ENCODE results near the gene SSR2.
A peak's percentile ranks its signal among the peaks of the same experiment; 100 is the strongest.

Gene SSR2

GRCh38 chr1:156020293-156021092 lies at the start of gene SSR2:
Gene SSR2, minus strand, starts transcription at chr1:156020951. Its CDS starts 784 bp downstream, at chr1:156020167.
- peak; percentile 88 for DNase-seq (ENCODE audit: low spot score)

- DNase-seq (ENCODE audit: low spot score) = no peak
These were observed 49.8 kb upstream of the SSR2 start for GRCh38 chr1:156070548-156070947.

- no peak for DNase-seq (ENCODE audit: low spot score)
These were observed 49.0 kb upstream of the SSR2 start for GRCh38 chr1:156069490-156070455.

GRCh38 chr1:156067262-156067661 lies 46.5 kb upstream of the SSR2 start:
- no peak for DNase-seq (ENCODE audit: low spot score)

GRCh38 chr1:156065871-156066270 lies 45.1 kb upstream of the SSR2 start:
- no peak for DNase-seq (ENCODE audit: low spot score)

- DNase-seq (ENCODE audit: low spot score) = no peak
These were observed 44.5 kb upstream of the SSR2 start for GRCh38 chr1:156065212-156065611.

- DNase-seq (ENCODE audit: low spot score) = no peak
These were observed 43.9 kb upstream of the SSR2 start for GRCh38 chr1:156064615-156065014.

- no peak for DNase-seq (ENCODE audit: low spot score)
These were observed 43.2 kb upstream of the SSR2 start for GRCh38 chr1:156063997-156064285.

GRCh38 chr1:156062189-156062588 lies 41.4 kb upstream of the SSR2 start:
- DNase-seq (ENCODE audit: low spot score) = no peak

- DNase-seq (ENCODE audit: low spot score) = no peak
These were observed 40.3 kb upstream of the SSR2 start, which contains the start of gene RAB25 for GRCh38 chr1:156060937-156061636. Gene RAB25, plus strand, starts transcription at chr1:156061160. Its CDS starts 241 bp downstream, at chr1:156061401.

- no peak for DNase-seq (ENCODE audit: low spot score)
These were observed 35.6 kb upstream of the SSR2 start for GRCh38 chr1:156056326-156056849.

- DNase-seq (ENCODE audit: low spot score) = no peak
These were observed 34.7 kb upstream of the SSR2 start for GRCh38 chr1:156055281-156056048.

GRCh38 chr1:156054500-156055280 lies 33.9 kb upstream of the SSR2 start, which contains the start of gene LAMTOR2:
Gene LAMTOR2, plus strand, starts transcription at chr1:156054782. Its CDS starts 108 bp downstream, at chr1:156054890.
- peak; percentile 97 for DNase-seq (ENCODE audit: low spot score)

GRCh38 chr1:156053768-156054499 lies 33.2 kb upstream of the SSR2 start, which contains the start of gene UBQLN4:
Gene UBQLN4, minus strand, starts transcription at chr1:156053798. Its CDS starts 97 bp downstream, at chr1:156053701.
- DNase-seq (ENCODE audit: low spot score) = peak; percentile 88

GRCh38 chr1:156052862-156053767 lies 32.4 kb upstream of the SSR2 start:
- DNase-seq (ENCODE audit: low spot score) = peak; percentile 59

GRCh38 chr1:156051011-156051725 lies 30.4 kb upstream of the SSR2 start:
- no peak for DNase-seq (ENCODE audit: low spot score)

- DNase-seq (ENCODE audit: low spot score) = no peak
These were observed 29.6 kb upstream of the SSR2 start for GRCh38 chr1:156050376-156050775.
